GM21619 (cell line): ENCODE data around the gene ATP5ME.
"Not testable (repeated sequence)": the region's sequence is repeated elsewhere in the genome, so short reads cannot be mapped to it uniquely, and the experiment has no call there.

ENCODE experiments used
- ATAC-seq: cut with Tn5 transposase; IDR thresholded peaks from one replicate; pipeline ENCODE4 v1.9.1; 2021; ENCODE audit not compliant: unreplicated experiment

Gene ATP5ME

GRCh38 chr4:657338-657833, 16.7 kb downstream of the ATP5ME start:
- ATAC-seq, result no peak

- ATAC-seq, result no peak
Measured at GRCh38 chr4:656436-657337, 17.4 kb downstream of the ATP5ME start.

- ATAC-seq, result no peak
Measured at GRCh38 chr4:655464-656151, 18.5 kb downstream of the ATP5ME start.

- no peak for ATAC-seq
Measured at GRCh38 chr4:654871-655463, 19.1 kb downstream of the ATP5ME start.

GRCh38 chr4:654503-654845, 19.6 kb downstream of the ATP5ME start:
- ATAC-seq, result no peak

- no peak for ATAC-seq
Measured at GRCh38 chr4:653831-654502, 20.1 kb downstream of the ATP5ME start.

GRCh38 chr4:653080-653821, 20.8 kb downstream of the ATP5ME start:
- no peak for ATAC-seq

- no peak for ATAC-seq
Measured at GRCh38 chr4:651884-652642, 22.0 kb downstream of the ATP5ME start.

GRCh38 chr4:650951-651883, 22.9 kb downstream of the ATP5ME start:
- no peak for ATAC-seq

- ATAC-seq, result no peak
Measured at GRCh38 chr4:650461-650860, 23.6 kb downstream of the ATP5ME start.

GRCh38 chr4:649751-650310, 24.2 kb downstream of the ATP5ME start:
- no peak for ATAC-seq

GRCh38 chr4:649293-649625, 24.8 kb downstream of the ATP5ME start:
- no peak for ATAC-seq

- ATAC-seq, result no peak
Measured at GRCh38 chr4:648579-649292, 25.3 kb downstream of the ATP5ME start.

GRCh38 chr4:647481-647880, 26.6 kb downstream of the ATP5ME start:
- no peak for ATAC-seq

GRCh38 chr4:646460-646859, 27.6 kb downstream of the ATP5ME start:
- no peak for ATAC-seq

- not testable (repeated sequence) for ATAC-seq
Measured at GRCh38 chr4:642366-642765, 31.7 kb downstream of the ATP5ME start.

GRCh38 chr4:637536-638280, 36.4 kb downstream of the ATP5ME start:
- no peak for ATAC-seq
